SK-N-SH (cell line): ENCODE data around the gene SMU1. TPM values are rescaled to one million over a fixed set of nuclear protein-coding genes. Genes with fewer than 3 reads are reported as not detected.
A peak's percentile ranks its signal among the peaks of the same experiment; 100 is the strongest.

Experiments used
- CTCF ChIA-PET: fragments of 300-600, 350-600 bp; formaldehyde crosslinking; extraction: SDS; loops from one replicate; lab custom pipeline; 2021; lab: Yijun Ruan, JAX
- POLR2A ChIA-PET: fragments of 350-600 bp; sonication (Branson Sonifier 250); formaldehyde crosslinking; extraction: SDS; loops from one replicate; lab custom pipeline; 2020; ENCODE audit warnings: antibody characterized with exemption, inconsistent platforms; lab: Yijun Ruan, JAX
- DNase-seq: peaks from one replicate; pipeline ENCODE4 v3.0.0; 2012
- H2AFZ ChIP-seq: fragments of 200-600 bp; sonication (generic); 2 replicates; pipeline ENCODE4 v1.8.1; 2016; ENCODE audit warnings: antibody characterized with exemption, mild to moderate bottlenecking, low read depth
- H3F3A ChIP-seq: fragments of 200-600 bp; sonication (generic); replicated peaks from 2 replicates; pipeline ENCODE3; 2016; ENCODE audit warnings: antibody characterized with exemption, mild to moderate bottlenecking; ENCODE audit not compliant: insufficient read depth
- H3K27ac ChIP-seq, 2 experiments: fragments of 200-500 bp in 1 of 2; fragments of 200-600 bp in 1 of 2; sonication (Bioruptor generic) in 1 of 2; sonication (generic), shearing (Covaris generic) in 1 of 2; 2 replicates each; pipeline versions ENCODE4 v1.5.1 to v1.6.1; 2014 to 2016; ENCODE audit warnings: low read depth in 2 of 2, inconsistent platforms in 1 of 2, low read length in 1 of 2, mild to moderate bottlenecking in 1 of 2, mixed read lengths in 1 of 2
- H3K27me3 ChIP-seq: fragments of 200-600 bp; sonication (generic), shearing (Covaris generic); 2 replicates; pipeline ENCODE4 v1.6.1; 2016; ENCODE audit warnings: mixed run types; ENCODE audit not compliant: insufficient read depth
- H3K36me3 ChIP-seq, 2 experiments: fragments of 200-500 bp in 1 of 2; fragments of 200-600 bp in 1 of 2; sonication (Bioruptor generic) in 1 of 2; sonication (generic) in 1 of 2; replicated peaks in 1 of 2; 2 replicates each; pipeline versions ENCODE3 to v1.5.1; 2014 to 2016; ENCODE audit warnings: low read length in 1 of 2, mild to moderate bottlenecking in 1 of 2; ENCODE audit not compliant: insufficient read depth in 2 of 2, control insufficient read depth in 1 of 2
- H3K4me1 ChIP-seq, 2 experiments: fragments of 200-500 bp in 1 of 2; fragments of 200-600 bp in 1 of 2; sonication (Bioruptor generic) in 1 of 2; sonication (generic), shearing (Covaris generic) in 1 of 2; 2 replicates each; pipeline versions ENCODE4 v1.5.1 to v1.6.1; 2014 to 2016; ENCODE audit warnings: low read depth in 1 of 2, low read length in 1 of 2, mixed run types in 1 of 2; ENCODE audit not compliant: insufficient read depth in 2 of 2, control insufficient read depth in 1 of 2
- H3K4me2 ChIP-seq: fragments of 200-600 bp; sonication (generic), shearing (Covaris generic); 2 replicates; pipeline ENCODE4 v1.6.1; 2017; ENCODE audit warnings: mixed run types
- H3K4me3 ChIP-seq, 2 experiments: fragments of 200-500 bp in 1 of 2; fragments of 200-600 bp in 1 of 2; sonication (Bioruptor generic) in 1 of 2; sonication (generic), shearing (Covaris generic) in 1 of 2; 2 replicates each; pipeline versions ENCODE4 v1.5.1 to v1.8.1; 2014 to 2016; ENCODE audit warnings: low read depth in 2 of 2, inconsistent platforms in 1 of 2, low read length in 1 of 2, mild to moderate bottlenecking in 1 of 2, mixed read lengths in 1 of 2, moderate library complexity in 1 of 2
- H3K79me2 ChIP-seq: fragments of 200-600 bp; sonication (generic); 2 replicates; pipeline ENCODE4 v1.8.1; 2017; ENCODE audit warnings: mild to moderate bottlenecking; ENCODE audit not compliant: insufficient read depth
- H3K9ac ChIP-seq: fragments of 200-600 bp; sonication (generic); 2 replicates; pipeline ENCODE4 v1.6.1; 2017; ENCODE audit warnings: mixed run types
- H3K9me2 ChIP-seq: fragments of 200-600 bp; sonication (generic); 2 replicates; pipeline ENCODE4 v1.6.1; 2017; ENCODE audit warnings: mixed run types
- H3K9me3 ChIP-seq: fragments of 200-600 bp; sonication (generic); 2 replicates; pipeline ENCODE4 v1.6.1; 2017; ENCODE audit warnings: mixed run types, mild to moderate bottlenecking, moderate library complexity
- H4K20me1 ChIP-seq: fragments of 200-600 bp; sonication (generic); 2 replicates; pipeline ENCODE4 v1.6.1; 2017; ENCODE audit warnings: mild to moderate bottlenecking, mixed run types; ENCODE audit not compliant: insufficient read depth
- CHD2 ChIP-seq: fragments of 150-350 bp; IDR thresholded peaks from 2 replicates; pipeline ENCODE4 v1.6.1; 2018; ENCODE audit warnings: low read length; ENCODE audit not compliant: partially characterized antibody
- ELF1 ChIP-seq: IDR thresholded peaks from 2 replicates; pipeline ENCODE4 v1.4.0; 2012
- EZH2phosphoT487 ChIP-seq: fragments of 200-600 bp; sonication (generic); IDR thresholded peaks from 2 replicates; pipeline ENCODE4 v1.6.1; 2017; ENCODE audit warnings: low read depth, mixed run types, mild to moderate bottlenecking, antibody characterized with exemption, moderate library complexity, borderline replicate concordance
- FOSL2 ChIP-seq: IDR thresholded peaks from 2 replicates; pipeline ENCODE4 v1.4.0; 2012; ENCODE audit warnings: low read depth, mild to moderate bottlenecking, moderate library complexity, borderline replicate concordance
- FOXJ3 ChIP-seq: sonication (generic); formaldehyde crosslinking; IDR thresholded peaks from 2 replicates; pipeline ENCODE4 v1.5.1; 2020; ENCODE audit warnings: mild to moderate bottlenecking, missing genetic modification reagents
- GATA2 ChIP-seq: sonication (generic); formaldehyde crosslinking; IDR thresholded peaks from 2 replicates; pipeline ENCODE4 v1.5.0; 2020; ENCODE audit warnings: mild to moderate bottlenecking, missing genetic modification reagents
- IRF3 ChIP-seq: fragments of 150-350 bp; IDR thresholded peaks from 2 replicates; pipeline ENCODE4 v1.6.1; 2016; ENCODE audit warnings: mild to moderate bottlenecking, low read depth, low read length
- JUND ChIP-seq: IDR thresholded peaks from 2 replicates; pipeline ENCODE4 v1.4.0; 2012
- MEF2A ChIP-seq: IDR thresholded peaks from 2 replicates; pipeline ENCODE4 v1.4.0; 2012; ENCODE audit warnings: low read depth, borderline replicate concordance
- MXI1 ChIP-seq: IDR thresholded peaks from 2 replicates; pipeline ENCODE4 v1.6.1; 2012; ENCODE audit warnings: mild to moderate bottlenecking, low read depth, low read length, improper control_type of control experiment
- NFIC ChIP-seq: IDR thresholded peaks from 2 replicates; pipeline ENCODE4 v1.4.0; 2012; ENCODE audit warnings: borderline replicate concordance
- PBX3 ChIP-seq: IDR thresholded peaks from 2 replicates; pipeline ENCODE4; 2012
- POLR2AphosphoS5 ChIP-seq: IDR thresholded peaks from 2 replicates; pipeline ENCODE4 v1.6.1; 2012; ENCODE audit warnings: low read depth, low read length
- RXRA ChIP-seq: IDR thresholded peaks from 2 replicates; pipeline ENCODE4 v1.4.0; 2012; ENCODE audit warnings: low read depth, mild to moderate bottlenecking, borderline replicate concordance
- SIN3A ChIP-seq: IDR thresholded peaks from 2 replicates; pipeline ENCODE4 v1.6.1; 2012; ENCODE audit warnings: low read depth, mild to moderate bottlenecking, low read length, moderate library complexity, borderline replicate concordance
- SMC3 ChIP-seq: IDR thresholded peaks from 2 replicates; pipeline ENCODE4 v1.6.1; 2012; ENCODE audit warnings: low read depth, low read length, improper control_type of control experiment
- TAF1 ChIP-seq: IDR thresholded peaks from 2 replicates; pipeline ENCODE4 v1.6.1; 2012; ENCODE audit warnings: low read depth, mild to moderate bottlenecking, low read length, moderate library complexity, borderline replicate concordance
- TEAD4 ChIP-seq: IDR thresholded peaks from 2 replicates; pipeline ENCODE4 v1.4.0; 2012; ENCODE audit warnings: mild to moderate bottlenecking, borderline replicate concordance; ENCODE audit not compliant: insufficient read depth
- YY1 ChIP-seq: IDR thresholded peaks from 2 replicates; pipeline ENCODE4 v1.4.0; 2012; ENCODE audit warnings: low read depth, mild to moderate bottlenecking
- WGBS: methylation state at CpG from one replicate; pipeline ENCODE4 v1.1.6; 2017; ENCODE audit warnings: low lambda C conversion rate; 5-methylcytosine and 5-hydroxymethylcytosine counted together
- polyA plus RNA-seq, 3 experiments: library from polyadenylated mRNA; depleted of rRNA; stranded (reverse); fragments of >200 nt; gene quantifications; 2 replicates each; pipeline ENCODE4 v1.2.3, GENCODE V29; 2012
- TF ChIP-seq, protein P1 (sequence below): IDR thresholded peaks from 2 replicates; pipeline ENCODE4 v1.4.0; 2012; ENCODE audit warnings: low read depth, borderline replicate concordance
- TF ChIP-seq, protein P2 (sequence below): fragments of 150-350 bp; IDR thresholded peaks from 2 replicates; pipeline ENCODE4 v1.6.1; 2017; ENCODE audit warnings: antibody characterized with exemption, low read length, low read depth, borderline replicate concordance
- TF ChIP-seq, protein P3 (sequence below): IDR thresholded peaks from 2 replicates; pipeline ENCODE4 v1.6.1; 2012; ENCODE audit warnings: mild to moderate bottlenecking, low read depth, low read length, moderate library complexity
- TF ChIP-seq, protein P4 (sequence below): IDR thresholded peaks from 2 replicates; pipeline ENCODE4 v1.4.0; 2012; ENCODE audit warnings: low read depth

SMU1 gene
- polyA plus RNA-seq, 1 of the 3 experiments (the other 2 are of a cell fraction): 9.8 TPM

DNA sequence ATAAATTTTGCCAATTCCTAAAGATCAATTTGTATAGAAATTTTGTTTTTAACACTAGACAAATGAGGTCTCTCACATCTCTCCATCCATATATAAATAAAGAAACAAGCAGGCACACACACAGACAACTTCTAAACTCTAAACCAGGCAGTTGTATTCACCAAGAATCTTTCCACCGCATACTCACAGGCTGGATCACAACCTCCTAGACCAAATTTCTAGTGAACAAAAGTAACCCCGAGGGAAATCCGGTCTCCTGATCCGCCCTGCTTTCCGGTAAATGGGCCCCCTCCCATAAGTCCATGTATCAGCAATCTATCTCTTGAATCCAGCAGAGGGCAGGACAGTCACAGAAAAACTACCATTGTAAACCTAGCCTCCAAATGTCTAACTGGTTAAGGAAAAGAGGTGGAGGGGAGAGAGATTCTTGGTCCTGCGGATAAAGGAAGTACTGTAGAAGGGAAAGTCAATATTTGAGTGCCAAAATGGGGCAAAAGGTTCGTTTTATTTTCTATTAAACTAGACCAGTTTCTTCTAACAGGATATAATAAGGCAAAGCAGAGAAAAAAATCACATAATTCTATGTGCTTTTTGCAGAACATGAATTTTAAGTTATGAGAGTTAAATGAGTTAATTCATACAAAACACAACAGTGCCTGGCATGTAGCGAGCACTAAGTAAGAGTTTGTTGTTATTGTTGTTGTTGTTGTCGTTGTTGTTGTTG lies 4.8 kb upstream of the SMU1 start (continued):
- TF ChIP-seq FOSL2 (no peak), SMC3 (peak; percentile 95), NFIC (no peak), TAF1 (peak; percentile 55; the same call in 1 of the 2 replicates), CHD2 (peak; percentile 65), GATA2 (no peak), POLR2AphosphoS5 (0 out of 2 replicates have a peak, but pooled peaks have one; percentile 20), FOXJ3 (no peak), PBX3 (no peak)
- TF ChIP-seq, protein P1, sequence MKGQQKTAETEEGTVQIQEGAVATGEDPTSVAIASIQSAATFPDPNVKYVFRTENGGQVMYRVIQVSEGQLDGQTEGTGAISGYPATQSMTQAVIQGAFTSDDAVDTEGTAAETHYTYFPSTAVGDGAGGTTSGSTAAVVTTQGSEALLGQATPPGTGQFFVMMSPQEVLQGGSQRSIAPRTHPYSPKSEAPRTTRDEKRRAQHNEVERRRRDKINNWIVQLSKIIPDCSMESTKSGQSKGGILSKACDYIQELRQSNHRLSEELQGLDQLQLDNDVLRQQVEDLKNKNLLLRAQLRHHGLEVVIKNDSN: no peak

DNA sequence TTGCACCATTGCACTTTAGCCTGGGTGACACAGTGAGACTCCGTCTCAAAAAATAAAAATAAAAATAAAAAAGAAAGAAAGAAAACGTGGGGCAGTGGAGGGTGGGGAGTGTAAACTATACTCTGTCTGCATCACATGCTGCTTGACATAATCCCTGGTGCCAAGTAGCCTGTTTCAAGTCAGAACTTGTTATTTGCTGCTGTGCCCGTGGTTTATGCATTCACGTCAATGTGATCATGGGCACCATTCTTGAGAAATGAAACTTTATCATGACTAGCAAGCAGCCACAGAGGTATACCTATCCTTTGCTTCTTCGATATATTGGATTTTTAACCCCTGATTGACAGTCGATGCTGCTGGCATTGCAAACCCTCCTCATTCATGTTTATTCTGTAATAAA lies 4.1 kb upstream of the SMU1 start:
- H3F3A ChIP-seq: peaks cover 14% of the 10 kb centered on the region
- TF ChIP-seq NFIC: no peak
- TF ChIP-seq TEAD4: no peak
- no peak for TF ChIP-seq GATA2
- TF ChIP-seq MXI1: no peak
- TF ChIP-seq, protein P2, sequence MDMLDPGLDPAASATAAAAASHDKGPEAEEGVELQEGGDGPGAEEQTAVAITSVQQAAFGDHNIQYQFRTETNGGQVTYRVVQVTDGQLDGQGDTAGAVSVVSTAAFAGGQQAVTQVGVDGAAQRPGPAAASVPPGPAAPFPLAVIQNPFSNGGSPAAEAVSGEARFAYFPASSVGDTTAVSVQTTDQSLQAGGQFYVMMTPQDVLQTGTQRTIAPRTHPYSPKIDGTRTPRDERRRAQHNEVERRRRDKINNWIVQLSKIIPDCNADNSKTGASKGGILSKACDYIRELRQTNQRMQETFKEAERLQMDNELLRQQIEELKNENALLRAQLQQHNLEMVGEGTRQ: no peak
- TF ChIP-seq, protein P3, sequence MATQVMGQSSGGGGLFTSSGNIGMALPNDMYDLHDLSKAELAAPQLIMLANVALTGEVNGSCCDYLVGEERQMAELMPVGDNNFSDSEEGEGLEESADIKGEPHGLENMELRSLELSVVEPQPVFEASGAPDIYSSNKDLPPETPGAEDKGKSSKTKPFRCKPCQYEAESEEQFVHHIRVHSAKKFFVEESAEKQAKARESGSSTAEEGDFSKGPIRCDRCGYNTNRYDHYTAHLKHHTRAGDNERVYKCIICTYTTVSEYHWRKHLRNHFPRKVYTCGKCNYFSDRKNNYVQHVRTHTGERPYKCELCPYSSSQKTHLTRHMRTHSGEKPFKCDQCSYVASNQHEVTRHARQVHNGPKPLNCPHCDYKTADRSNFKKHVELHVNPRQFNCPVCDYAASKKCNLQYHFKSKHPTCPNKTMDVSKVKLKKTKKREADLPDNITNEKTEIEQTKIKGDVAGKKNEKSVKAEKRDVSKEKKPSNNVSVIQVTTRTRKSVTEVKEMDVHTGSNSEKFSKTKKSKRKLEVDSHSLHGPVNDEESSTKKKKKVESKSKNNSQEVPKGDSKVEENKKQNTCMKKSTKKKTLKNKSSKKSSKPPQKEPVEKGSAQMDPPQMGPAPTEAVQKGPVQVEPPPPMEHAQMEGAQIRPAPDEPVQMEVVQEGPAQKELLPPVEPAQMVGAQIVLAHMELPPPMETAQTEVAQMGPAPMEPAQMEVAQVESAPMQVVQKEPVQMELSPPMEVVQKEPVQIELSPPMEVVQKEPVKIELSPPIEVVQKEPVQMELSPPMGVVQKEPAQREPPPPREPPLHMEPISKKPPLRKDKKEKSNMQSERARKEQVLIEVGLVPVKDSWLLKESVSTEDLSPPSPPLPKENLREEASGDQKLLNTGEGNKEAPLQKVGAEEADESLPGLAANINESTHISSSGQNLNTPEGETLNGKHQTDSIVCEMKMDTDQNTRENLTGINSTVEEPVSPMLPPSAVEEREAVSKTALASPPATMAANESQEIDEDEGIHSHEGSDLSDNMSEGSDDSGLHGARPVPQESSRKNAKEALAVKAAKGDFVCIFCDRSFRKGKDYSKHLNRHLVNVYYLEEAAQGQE: no peak
- no peak for TF ChIP-seq IRF3
- no peak for TF ChIP-seq MEF2A
- TF ChIP-seq SMC3: no peak
- TF ChIP-seq CHD2: no peak
- TF ChIP-seq ELF1: no peak
- no peak for TF ChIP-seq RXRA
- TF ChIP-seq JUND: no peak
- TF ChIP-seq YY1: no peak
- TF ChIP-seq SIN3A: no peak
- TF ChIP-seq EZH2phosphoT487: no peak
- TF ChIP-seq POLR2AphosphoS5: no peak
- TF ChIP-seq, protein P4, sequence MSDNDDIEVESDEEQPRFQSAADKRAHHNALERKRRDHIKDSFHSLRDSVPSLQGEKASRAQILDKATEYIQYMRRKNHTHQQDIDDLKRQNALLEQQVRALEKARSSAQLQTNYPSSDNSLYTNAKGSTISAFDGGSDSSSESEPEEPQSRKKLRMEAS: no peak
- peaks cover 15% of the 10 kb centered on the region for H3K79me2 ChIP-seq
- ChIA-PET CTCF (interaction anchor here (0.6 to 6.1 kb wide), 11 partner anchors 18 to 160 kb away, joined by 3 to 57 read pairs (median 4); partner anchors contain the start of gene SPINK4), POLR2A (no interaction called here)
- H3K36me3 ChIP-seq: no peaks in the 10 kb centered on the region
- no peak for DNase-seq
- H3K9me2 ChIP-seq: no peaks in the 10 kb centered on the region
- H2AFZ ChIP-seq: peak overlapping the region; percentile 92
- 66% methylated on average over 6 of the region's 6 CpGs for WGBS
- H3K9me3 ChIP-seq: no peaks in the 10 kb centered on the region
- peak overlapping the region; percentile 61 for H3K9ac ChIP-seq
- H3K4me1 ChIP-seq: peaks cover 1 to 9% of the 10 kb centered on the region in 2 experiments; a peak in 3 of 4 replicates
- no peaks in the 10 kb centered on the region for H4K20me1 ChIP-seq
- H3K27ac ChIP-seq: peak overlapping the region in 1 of 2 experiments; percentile 11; a peak in 2 of 4 replicates
- H3K4me3 ChIP-seq: peak overlapping the region; percentile 25 to 50; a peak in 1 of 4 replicates
- H3K4me2 ChIP-seq: peak overlapping the region; percentile 73
- H3K27me3 ChIP-seq: no peaks in the 10 kb centered on the region
